ENCODE results near the gene KLHDC8B. TPM values are rescaled to one million over a fixed set of nuclear protein-coding genes. Genes with fewer than 3 reads are reported as not detected.

Gene KLHDC8B
- 32.5 TPM for total RNA-seq

GRCh38 chr3:49171119-49171774 is at the start of gene KLHDC8B:
TSS of gene KLHDC8B (plus strand) at chr3:49171598. CDS start at chr3:49172770, 1,172 bp downstream.
- intact Hi-C loops (cut with DNase I), result loop anchor here (10.0 kb wide), 1 partner anchor 284 kb away; no protein-coding TSS in a partner anchor
- peak; percentile 90 for DNase-seq (ENCODE audit: low spot score)
- ATAC-seq, result peak; percentile 91

GRCh38 chr3:49122022-49122421 is 49.4 kb upstream of the KLHDC8B start:
- intact Hi-C loops (cut with DNase I), result no loop called here
- DNase-seq (ENCODE audit: low spot score) (no peak), ATAC-seq (no peak)

DNA sequence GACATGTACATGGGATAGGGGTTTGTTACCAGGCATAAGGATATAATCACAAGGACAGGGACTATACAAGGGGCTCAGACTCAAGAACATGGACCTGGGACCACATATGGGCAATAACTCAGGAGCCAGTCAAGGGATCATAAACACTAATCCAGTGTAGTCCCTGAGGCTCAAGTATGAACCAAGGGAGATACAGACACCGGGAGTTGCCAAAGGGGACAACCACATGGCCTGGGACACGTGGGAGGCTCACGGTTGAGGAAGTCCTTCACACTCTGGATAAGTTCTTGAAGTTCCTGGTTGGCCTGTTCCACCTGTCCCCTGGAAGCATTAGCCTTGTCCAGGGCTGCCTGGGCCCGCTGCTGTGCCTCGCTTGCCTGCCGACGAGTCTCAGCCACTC is 48.9 kb upstream of the KLHDC8B start:
- intact Hi-C loops (cut with DNase I), result no loop called here
- ATAC-seq (no peak), DNase-seq (ENCODE audit: low spot score) (no peak)

DNA sequence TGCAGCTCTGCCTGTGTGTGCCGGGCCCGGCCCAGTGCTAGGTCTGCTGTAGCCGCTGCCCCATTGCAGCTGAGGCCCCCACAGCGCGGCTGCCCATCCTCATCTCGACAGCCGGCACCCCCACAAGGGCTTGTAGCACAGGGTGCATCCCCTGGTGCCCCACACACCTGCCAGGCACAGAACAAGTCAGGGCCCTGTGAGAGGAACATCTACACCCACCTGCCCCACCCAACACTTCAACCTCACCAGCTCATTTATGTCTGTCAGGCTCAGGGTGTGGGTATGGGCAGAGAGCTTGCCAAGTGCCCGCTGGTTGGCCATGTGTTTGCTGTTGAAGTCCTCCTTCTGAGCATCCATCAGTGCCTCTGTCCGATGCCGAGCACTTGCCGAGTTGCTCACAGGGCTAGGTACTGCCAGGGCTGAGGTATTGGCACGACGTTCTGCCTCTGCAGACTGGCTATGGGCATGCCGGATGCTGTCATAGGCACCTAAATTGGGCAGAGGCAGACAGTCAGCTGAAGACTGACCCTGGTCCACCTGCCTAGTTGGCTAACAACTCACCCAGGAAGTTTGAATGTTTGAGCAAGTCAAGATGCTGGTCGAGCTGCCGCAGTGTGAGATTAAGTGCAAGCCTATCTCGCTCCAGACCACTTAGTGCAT is 48.4 kb upstream of the KLHDC8B start:
- no peak for ATAC-seq
- intact Hi-C loops (cut with DNase I), result no loop called here
- no peak for DNase-seq (ENCODE audit: low spot score)

DNA sequence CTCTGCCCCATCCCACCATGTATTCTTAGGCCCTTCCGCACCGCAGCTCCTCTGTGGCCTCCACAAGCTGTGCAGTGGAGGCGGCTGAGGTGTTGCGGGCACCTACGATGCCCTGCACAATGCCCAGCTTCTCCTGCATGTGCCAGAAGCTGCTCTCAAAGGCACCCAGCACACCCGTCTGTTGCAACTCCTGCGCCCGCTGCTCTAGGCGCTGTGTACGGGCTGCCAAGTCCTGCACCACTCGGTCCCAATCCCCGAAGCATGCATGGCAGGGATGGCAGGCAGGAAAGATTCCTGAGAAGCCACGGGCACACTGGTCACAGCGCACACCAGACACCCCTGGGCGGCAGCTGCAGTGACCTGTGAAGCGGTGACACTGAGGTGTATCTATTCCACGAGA is 47.7 kb upstream of the KLHDC8B start:
- no peak for DNase-seq (ENCODE audit: low spot score)
- intact Hi-C loops (cut with DNase I), result no loop called here
- ATAC-seq, result no peak

DNA sequence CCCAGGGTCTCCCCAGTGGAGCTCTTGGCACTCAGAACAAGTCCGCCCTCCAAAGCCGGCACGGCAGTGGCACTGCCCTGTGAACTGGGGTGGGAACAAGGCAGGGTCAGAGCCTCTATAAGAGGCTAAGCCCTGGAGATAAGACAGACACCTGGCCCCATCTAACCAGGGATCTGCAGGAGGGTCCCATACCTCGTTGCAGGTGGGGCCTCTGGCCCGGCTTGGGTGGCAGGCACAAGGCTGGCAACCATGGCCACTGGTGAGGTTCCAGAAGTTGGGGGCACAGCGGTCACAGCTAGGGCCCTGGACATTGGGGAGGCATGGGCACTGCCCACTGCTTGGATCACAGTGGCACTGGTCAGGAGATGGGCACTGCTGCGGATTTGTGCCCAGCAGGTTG is 47.2 kb upstream of the KLHDC8B start:
- ATAC-seq (no peak), DNase-seq (ENCODE audit: low spot score) (no peak)
- intact Hi-C loops (cut with DNase I), result no loop called here

DNA sequence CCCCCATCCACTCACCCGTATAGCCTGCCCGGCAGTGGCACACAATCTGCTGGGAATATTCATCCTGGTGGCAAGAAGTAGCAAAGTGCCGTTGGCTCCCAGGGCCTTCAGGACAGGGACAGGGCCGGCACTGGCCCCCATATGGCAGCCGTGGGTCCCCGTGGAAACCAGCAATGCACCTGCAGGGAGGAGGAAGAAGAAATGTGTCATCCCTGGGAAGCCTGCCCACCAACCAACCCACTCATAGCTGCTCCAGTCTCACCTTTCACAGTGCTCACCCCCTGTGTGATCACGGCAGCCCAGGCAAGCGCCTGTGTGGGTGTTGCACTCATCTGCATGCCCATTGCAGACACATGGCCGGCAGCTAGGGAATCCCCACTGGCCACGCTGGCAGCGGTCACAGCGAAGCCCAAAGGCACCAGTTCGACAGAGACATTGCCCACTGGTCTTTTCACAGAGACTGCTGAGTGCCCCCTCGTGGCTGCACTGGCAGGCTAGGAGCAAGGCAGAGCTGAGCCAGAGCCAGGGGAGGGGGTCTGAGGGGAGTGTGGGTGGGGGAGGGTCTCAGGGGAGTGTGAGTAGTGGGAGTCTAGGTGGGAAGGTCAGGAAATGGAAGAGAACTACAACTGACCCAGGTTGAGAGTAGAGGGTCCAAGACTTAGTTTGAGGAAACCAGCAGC is 46.3 kb upstream of the KLHDC8B start:
- ATAC-seq, result no peak
- intact Hi-C loops (cut with DNase I), result no loop called here
- no peak for DNase-seq (ENCODE audit: low spot score)

DNA sequence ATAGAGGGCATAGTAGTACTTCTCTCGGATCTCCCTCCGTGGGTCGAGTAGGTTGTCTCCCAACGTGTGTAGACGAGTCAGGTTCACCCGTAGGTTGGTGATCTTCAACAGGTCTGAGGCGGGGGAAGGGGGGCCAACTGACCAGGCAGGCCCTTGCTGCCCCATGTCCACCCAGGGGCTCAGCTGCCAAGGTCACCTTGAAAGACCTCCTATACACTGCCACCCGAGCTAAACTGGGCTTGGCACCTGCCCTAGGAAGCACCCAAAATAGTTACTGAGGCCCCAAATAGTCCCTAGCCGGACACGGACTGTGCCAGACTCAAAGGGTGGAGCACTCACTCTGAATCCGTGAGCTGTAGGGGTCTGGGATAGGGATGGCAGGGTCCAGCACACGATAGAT is 40.4 kb upstream of the KLHDC8B start:
- DNase-seq (ENCODE audit: low spot score) (no peak), ATAC-seq (no peak)
- intact Hi-C loops (cut with DNase I), result no loop called here

- DNase-seq (ENCODE audit: low spot score) (no peak), ATAC-seq (no peak)
- intact Hi-C loops (cut with DNase I), result no loop called here
These were observed 39.8 kb upstream of the KLHDC8B start for GRCh38 chr3:49131576-49131975.

DNA sequence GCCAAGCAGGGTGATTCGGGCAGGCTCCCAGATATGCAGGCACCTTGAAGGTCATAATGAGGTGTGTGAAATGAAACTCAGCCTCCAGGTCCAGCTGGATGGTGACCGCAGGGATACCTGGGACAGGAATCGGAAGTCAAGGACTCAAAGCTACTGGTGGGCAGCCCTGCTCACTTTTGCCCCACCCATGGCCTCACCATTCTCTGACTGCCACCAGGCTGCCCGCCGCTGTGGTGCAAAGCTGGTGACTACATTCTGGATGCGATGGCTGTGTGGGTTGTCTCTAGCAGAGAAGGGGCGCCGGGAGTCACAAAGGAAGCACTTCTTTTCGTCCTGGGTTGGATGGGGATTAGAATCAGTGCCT is 39.3 kb upstream of the KLHDC8B start:
- ATAC-seq (no peak), DNase-seq (ENCODE audit: low spot score) (no peak)
- intact Hi-C loops (cut with DNase I), result no loop called here

DNA sequence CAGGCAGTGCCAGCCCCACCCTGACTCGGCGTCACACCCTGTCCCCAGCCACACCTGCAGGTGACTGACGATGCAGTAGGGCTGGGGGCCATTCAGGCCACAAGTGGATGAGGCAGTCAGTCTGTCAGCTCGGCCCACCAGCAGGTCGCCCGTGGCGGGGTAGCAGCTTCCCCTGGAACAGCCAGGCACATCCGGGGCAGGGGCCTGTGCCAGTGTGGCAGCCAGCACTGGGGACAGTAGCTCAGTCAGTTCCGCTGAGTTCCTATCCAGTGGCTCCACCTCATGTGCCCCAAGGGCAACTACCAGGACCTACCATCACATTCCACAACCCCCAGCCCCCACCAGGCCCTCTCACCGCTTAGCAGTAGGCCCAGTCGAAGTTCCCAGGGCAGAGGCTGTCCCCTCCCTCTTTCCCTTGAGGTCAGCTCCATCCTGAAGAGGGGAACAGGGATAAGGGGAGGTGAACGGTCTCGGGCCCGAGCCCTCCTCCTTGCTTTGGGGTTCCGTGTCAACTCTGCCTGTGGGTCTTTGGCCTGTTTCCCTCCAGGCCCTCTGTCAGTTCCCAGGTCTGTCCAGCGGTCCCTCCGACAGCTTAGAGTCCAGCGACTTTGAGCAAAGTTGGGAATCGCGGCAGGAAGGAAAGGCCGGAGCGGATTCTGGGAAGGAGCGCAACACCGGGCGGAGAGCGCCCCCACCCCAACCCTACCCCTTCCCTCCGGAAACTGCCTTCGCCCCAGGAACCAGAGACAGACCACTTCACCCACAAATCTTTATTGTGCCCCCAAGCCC is 38.8 kb upstream of the KLHDC8B start, which contains the start of gene LAMB2:
Gene LAMB2, minus strand, starts transcription at position 614 of the 789 bp plus-strand sequence. Its CDS starts 183 bp downstream, at position 431.
- ATAC-seq, result peak; percentile 93
- intact Hi-C loops (cut with DNase I), result no loop called here
- peak; percentile 86 for DNase-seq (ENCODE audit: low spot score)

DNA sequence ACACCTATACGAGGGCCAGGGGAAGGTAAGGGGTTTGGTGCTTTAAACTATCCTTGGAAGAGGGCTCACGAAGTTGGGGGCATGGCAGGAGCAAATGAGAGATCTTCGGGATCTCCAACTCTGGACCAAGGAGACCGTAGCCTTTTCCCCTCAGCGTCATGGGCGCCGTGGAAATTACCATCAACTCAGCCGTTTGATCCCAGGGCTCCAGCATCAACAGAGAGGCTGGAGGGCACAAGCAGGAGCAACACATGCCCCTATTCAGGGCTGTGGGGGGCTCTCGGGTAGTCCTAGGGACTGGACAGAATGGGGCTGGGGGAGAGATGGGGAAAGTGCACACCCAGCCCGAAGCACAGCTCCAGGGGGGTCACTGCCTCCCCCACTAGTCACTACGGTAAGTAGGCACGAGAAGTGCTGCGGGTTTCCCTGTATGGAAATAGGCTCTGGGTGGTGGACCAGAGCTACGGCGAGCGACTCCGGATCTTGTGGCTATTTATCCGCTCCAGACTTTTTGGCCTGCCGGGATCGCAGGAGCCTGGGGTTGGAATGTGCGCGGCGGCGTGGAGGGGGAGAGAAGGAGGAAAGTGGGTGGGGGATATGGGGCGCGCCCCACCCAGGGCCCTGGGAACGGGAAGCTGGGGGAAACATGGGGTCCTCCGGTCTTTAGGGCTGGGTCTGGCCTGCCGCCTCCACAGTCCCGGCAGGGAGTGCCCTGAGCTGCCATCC is 38.0 kb upstream of the KLHDC8B start:
- ATAC-seq, result peak; percentile 95
- intact Hi-C loops (cut with DNase I), result no loop called here
- DNase-seq (ENCODE audit: low spot score), result peak; percentile 90

DNA sequence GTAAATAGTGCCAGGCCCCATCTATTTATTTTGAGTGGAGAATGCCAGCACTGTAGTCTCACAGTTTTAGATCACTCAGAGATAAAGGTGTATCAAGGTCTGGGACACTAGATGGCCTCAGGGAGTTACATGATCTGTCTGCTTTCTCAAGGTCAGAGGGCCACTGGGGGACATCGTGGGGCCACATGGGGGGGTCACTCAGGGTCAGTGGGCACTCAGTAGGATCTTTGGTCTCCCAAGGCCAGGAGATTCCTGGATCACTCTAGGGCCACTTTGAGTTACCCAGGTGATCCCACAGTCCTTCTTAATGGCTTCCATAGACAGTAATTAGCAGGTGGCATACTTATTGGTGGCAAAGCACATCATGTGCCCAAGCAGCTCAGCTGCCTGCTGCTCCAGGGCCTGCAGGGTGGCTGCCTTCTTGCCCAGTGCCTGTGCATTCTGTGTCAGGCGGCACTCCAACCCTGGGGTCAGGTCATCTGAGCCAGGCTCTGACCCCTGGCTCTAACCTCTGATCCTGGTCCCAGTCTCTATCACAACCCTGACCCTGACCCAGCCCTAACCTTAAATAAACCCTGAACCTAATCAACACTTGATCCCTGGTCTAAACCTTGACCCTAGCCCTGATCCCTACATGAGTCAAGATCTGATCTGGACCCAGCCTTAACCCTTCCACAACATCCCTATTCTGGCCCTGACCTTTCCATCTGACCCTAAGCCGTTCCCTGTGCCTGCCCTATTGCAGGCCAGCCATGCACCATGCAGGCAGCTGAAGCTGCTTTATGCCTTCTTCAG is 36.7 kb upstream of the KLHDC8B start:
- intact Hi-C loops (cut with DNase I), result no loop called here
- no peak for ATAC-seq

GRCh38 chr3:49135499-49135898 is 35.9 kb upstream of the KLHDC8B start:
- ATAC-seq, result no peak

More for the DNA sequence above, 36.7 kb upstream of the KLHDC8B start:
- DNase-seq (ENCODE audit: low spot score), result no peak

DNA sequence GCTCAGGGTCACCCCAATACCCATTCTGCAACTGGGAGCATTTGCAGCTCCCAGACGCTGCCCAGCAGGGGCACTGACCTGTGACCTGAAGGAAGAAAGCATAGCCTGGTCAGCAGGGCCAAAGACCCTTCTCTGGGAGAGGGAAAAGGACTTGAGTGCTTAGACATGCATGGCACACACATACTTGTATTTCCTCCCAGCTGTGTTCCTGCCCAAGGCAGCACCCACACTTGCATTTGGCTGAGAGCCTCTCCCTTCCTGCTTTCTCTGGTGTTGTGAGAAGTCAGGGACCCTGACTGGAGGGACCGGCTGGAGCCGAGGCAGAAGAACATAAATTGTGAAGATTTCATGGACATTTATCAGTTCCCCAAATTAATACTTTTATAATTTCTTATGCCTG is 31.3 kb upstream of the KLHDC8B start:
- ATAC-seq (no peak), DNase-seq (ENCODE audit: low spot score) (no peak)
- intact Hi-C loops (cut with DNase I), result no loop called here

More at GRCh38 chr3:49135499-49135898, 35.9 kb upstream of the KLHDC8B start:
- no peak for DNase-seq (ENCODE audit: low spot score)
- intact Hi-C loops (cut with DNase I), result no loop called here

GRCh38 chr3:49148159-49148558 is 23.2 kb upstream of the KLHDC8B start:
- ATAC-seq (no peak), DNase-seq (ENCODE audit: low spot score) (no peak)
- intact Hi-C loops (cut with DNase I), result no loop called here

GRCh38 chr3:49151610-49152009 is 19.8 kb upstream of the KLHDC8B start:
- no peak for ATAC-seq
- DNase-seq (ENCODE audit: low spot score), result no peak
- intact Hi-C loops (cut with DNase I), result no loop called here

DNA sequence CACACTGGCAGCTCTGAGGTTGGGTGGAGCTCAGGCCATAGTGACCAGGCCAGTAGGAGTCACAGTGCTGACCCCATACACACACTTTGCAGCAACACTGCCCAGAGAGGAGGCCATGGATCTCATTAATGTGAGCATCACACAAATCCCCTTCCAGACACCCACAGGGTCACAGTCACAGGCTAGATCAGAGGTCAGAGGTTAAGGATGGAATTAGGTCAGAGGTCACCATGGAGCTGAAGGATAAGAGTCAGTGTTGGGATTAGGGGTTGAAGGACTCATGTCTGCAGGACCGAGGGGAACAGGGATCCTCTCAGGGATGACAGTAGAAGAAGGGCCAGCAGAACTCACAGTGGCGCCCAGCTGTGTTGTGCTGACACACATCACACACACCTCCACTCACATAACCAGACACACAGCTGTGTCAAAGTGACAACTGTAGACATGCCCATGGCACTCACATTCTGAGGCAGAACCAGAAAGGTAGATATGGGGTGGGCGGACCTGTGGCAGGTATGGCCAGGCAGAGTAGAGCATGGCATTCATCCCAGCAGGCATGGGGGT is 18.0 kb upstream of the KLHDC8B start:
- intact Hi-C loops (cut with DNase I), result no loop called here
- DNase-seq (ENCODE audit: low spot score), result no peak
- no peak for ATAC-seq

Data from sciatic nerve (tissue), 2 donors.